ENCODE data around the gene RRP8.

Gene RRP8

DNA sequence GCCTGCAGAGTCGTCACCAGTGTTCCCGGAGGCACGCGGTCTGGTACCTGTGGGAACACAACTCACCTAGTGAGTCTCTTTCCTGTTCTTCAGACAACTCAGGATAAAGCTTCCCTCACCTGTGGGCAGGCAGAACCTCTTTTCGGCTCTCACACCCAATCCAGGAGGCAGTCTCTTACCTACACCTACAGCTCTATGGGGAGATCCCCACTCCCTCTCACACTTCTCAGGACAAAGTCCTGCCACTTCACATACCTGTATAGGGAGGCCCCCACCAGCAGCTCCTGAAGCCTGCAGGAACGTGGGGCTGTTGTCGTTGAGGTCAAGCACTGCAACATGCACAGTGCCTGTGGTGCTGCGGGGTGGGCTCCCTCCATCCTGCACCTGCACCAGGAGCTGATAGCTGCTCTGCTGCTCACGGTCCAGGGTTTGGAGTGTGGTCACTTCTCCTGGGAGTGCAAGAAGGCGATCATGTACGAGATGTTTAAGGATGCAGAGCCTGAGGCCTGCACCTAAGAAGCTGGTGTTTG is 28.0 kb upstream of the RRP8 start:
- Histone ChIP-seq H3K9ac (ENCODE audit: low read depth, low read length) (no peak overlapping the region), H3K4me3 (ENCODE audit: low read length) (no peak overlapping the region), H3K4me1 (ENCODE audit: control insufficient read depth, insufficient read depth, low read length) (peaks cover 10% of the 10 kb centered on the region), H3K9me3 (replicated peaks; ENCODE audit: low read length) (no peaks in the 10 kb centered on the region), H3K36me3 (ENCODE audit: insufficient read depth, low read length) (no peaks in the 10 kb centered on the region), H3K27me3 (ENCODE audit: control insufficient read depth, insufficient read depth, low read length) (no peaks in the 10 kb centered on the region), H3K4me2 (ENCODE audit: low read length) (no peak overlapping the region)

- no peak overlapping the region for H3K4me2 ChIP-seq (ENCODE audit: low read length)
- H3K27me3 ChIP-seq (ENCODE audit: control insufficient read depth, insufficient read depth, low read length) = peaks cover 2% of the 10 kb centered on the region
- H3K9ac ChIP-seq (ENCODE audit: low read depth, low read length) = no peak overlapping the region
- no peak overlapping the region for H3K4me3 ChIP-seq (ENCODE audit: low read length)
- peaks cover 8% of the 10 kb centered on the region for H3K4me1 ChIP-seq (ENCODE audit: control insufficient read depth, insufficient read depth, low read length)
- H3K36me3 ChIP-seq (ENCODE audit: insufficient read depth, low read length) = no peaks in the 10 kb centered on the region
- H3K9me3 ChIP-seq (replicated peaks; ENCODE audit: low read length) = no peaks in the 10 kb centered on the region
Measured at GRCh38 chr11:6630632-6631291, 27.3 kb upstream of the RRP8 start.

GRCh38 chr11:6629892-6630631 is 26.6 kb upstream of the RRP8 start:
- peaks cover under 1% of the 10 kb centered on the region for H3K4me1 ChIP-seq (ENCODE audit: control insufficient read depth, insufficient read depth, low read length)
- H3K4me3 ChIP-seq (ENCODE audit: low read length) = no peak overlapping the region
- H3K9ac ChIP-seq (ENCODE audit: low read depth, low read length) = no peak overlapping the region
- no peaks in the 10 kb centered on the region for H3K36me3 ChIP-seq (ENCODE audit: insufficient read depth, low read length)
- H3K27me3 ChIP-seq (ENCODE audit: control insufficient read depth, insufficient read depth, low read length) = peaks cover 4% of the 10 kb centered on the region
- H3K4me2 ChIP-seq (ENCODE audit: low read length) = no peak overlapping the region
- no peaks in the 10 kb centered on the region for H3K9me3 ChIP-seq (replicated peaks; ENCODE audit: low read length)

DNA sequence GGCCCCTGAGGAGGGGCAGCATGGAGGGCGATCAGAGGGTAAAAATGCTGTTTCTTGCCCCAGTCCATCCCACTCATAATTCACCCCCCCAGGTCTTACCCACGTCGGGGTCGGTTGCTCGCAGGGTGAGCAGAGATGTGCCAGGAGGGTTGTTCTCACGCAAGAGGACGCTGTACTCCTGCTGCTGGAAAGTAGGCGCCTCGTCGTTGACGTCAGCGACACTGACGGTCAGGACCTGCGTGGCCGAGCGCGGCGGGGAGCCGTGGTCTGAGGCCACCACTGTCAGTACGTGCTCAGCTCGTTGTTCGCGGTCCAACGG is 26.1 kb upstream of the RRP8 start:
- H3K9me3 ChIP-seq (replicated peaks; ENCODE audit: low read length) = no peaks in the 10 kb centered on the region
- peaks cover 9% of the 10 kb centered on the region for H3K27me3 ChIP-seq (ENCODE audit: control insufficient read depth, insufficient read depth, low read length)
- H3K36me3 ChIP-seq (ENCODE audit: insufficient read depth, low read length) = no peaks in the 10 kb centered on the region
- no peaks in the 10 kb centered on the region for H3K4me1 ChIP-seq (ENCODE audit: control insufficient read depth, insufficient read depth, low read length)
- H3K4me3 ChIP-seq (ENCODE audit: low read length) = no peak overlapping the region
- no peak overlapping the region for H3K4me2 ChIP-seq (ENCODE audit: low read length)
- no peak overlapping the region for H3K9ac ChIP-seq (ENCODE audit: low read depth, low read length)

DNA sequence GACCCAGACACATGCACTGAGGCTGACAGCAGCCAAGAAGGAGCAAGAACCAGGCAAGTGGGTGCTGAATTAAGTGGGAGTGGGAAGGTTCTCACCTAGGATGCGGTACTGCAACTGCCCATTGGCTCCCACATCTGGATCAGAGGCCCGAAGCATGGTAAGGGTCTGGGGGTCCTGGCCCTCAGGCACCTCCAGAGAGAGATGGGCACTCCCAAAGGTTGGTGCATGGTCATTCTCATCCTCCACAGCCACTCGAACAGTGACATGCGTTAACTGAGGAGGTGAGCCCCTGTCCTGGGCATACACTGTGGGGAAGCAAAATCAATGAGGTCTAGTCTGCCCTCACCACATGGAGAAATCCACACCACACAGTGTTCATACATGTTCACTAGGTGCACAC is 25.1 kb upstream of the RRP8 start:
- Histone ChIP-seq H3K9ac (ENCODE audit: low read depth, low read length) (no peak overlapping the region), H3K4me3 (ENCODE audit: low read length) (no peak overlapping the region), H3K4me1 (ENCODE audit: control insufficient read depth, insufficient read depth, low read length) (no peaks in the 10 kb centered on the region), H3K36me3 (ENCODE audit: insufficient read depth, low read length) (no peaks in the 10 kb centered on the region), H3K27me3 (ENCODE audit: control insufficient read depth, insufficient read depth, low read length) (peaks cover 12% of the 10 kb centered on the region), H3K9me3 (replicated peaks; ENCODE audit: low read length) (no peaks in the 10 kb centered on the region), H3K4me2 (ENCODE audit: low read length) (no peak overlapping the region)

DNA sequence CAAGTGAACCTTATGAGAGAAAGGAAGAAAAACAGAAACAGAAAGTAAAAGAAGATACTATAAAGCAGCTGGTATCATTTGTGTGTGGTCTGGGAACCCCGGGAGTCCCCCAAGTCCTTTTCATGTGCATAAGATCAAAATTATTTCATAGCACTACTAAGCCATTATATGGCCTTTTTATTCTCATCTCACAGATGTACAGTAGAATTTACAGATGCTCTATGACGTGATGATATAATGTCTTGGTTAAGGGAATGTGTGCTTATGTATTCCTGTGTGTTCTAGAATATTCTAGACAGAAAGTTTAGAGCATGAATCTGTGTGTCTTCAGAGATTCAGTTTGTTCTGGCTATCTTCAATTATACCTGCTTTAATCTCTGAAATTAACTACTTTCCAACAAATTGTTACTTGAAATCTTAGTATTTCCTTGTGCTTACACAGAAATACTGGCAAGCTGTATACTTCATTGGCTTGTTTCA is 24.4 kb upstream of the RRP8 start:
- no peak overlapping the region for H3K4me2 ChIP-seq (ENCODE audit: low read length)
- H3K4me1 ChIP-seq (ENCODE audit: control insufficient read depth, insufficient read depth, low read length) = no peaks in the 10 kb centered on the region
- no peaks in the 10 kb centered on the region for H3K9me3 ChIP-seq (replicated peaks; ENCODE audit: low read length)
- H3K9ac ChIP-seq (ENCODE audit: low read depth, low read length) = no peak overlapping the region
- H3K36me3 ChIP-seq (ENCODE audit: insufficient read depth, low read length) = no peaks in the 10 kb centered on the region
- H3K27me3 ChIP-seq (ENCODE audit: control insufficient read depth, insufficient read depth, low read length) = peaks cover 12% of the 10 kb centered on the region
- H3K4me3 ChIP-seq (ENCODE audit: low read length) = no peak overlapping the region

GRCh38 chr11:6626971-6627761 is 23.8 kb upstream of the RRP8 start:
- no peaks in the 10 kb centered on the region for H3K9me3 ChIP-seq (replicated peaks; ENCODE audit: low read length)
- no peak overlapping the region for H3K4me3 ChIP-seq (ENCODE audit: low read length)
- H3K4me1 ChIP-seq (ENCODE audit: control insufficient read depth, insufficient read depth, low read length) = no peaks in the 10 kb centered on the region
- no peaks in the 10 kb centered on the region for H3K36me3 ChIP-seq (ENCODE audit: insufficient read depth, low read length)
- H3K9ac ChIP-seq (ENCODE audit: low read depth, low read length) = no peak overlapping the region
- H3K4me2 ChIP-seq (ENCODE audit: low read length) = no peak overlapping the region
- peaks cover 12% of the 10 kb centered on the region for H3K27me3 ChIP-seq (ENCODE audit: control insufficient read depth, insufficient read depth, low read length)

DNA sequence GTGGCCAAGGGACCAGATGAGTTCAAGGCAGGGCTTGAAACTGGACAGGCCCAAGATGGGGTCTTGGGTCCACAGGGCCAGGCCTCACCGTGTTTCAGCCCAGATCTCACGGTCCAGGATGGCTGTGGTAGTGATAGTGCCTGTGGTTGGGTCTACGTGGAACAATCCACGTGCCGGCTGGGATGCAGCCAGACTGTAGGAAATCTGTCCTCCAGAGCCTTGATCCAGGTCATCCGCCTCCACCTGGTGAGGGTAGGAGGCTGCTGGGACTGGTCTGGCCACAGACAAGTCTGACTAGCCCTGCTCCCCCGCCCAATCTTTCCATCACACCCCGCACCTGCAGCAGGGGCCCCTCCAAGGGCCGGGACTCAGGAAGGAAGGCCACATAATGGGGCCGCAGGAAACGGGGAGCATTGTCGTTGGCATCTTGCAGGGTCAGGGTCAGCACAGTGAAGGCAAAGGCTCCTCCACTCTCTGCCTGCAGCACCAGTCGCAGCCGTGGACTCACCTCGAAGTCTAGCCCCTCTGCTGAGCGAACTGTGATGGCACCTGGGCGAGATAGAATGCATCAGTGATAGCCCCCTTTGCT is 22.5 kb upstream of the RRP8 start:
- no peaks in the 10 kb centered on the region for H3K4me1 ChIP-seq (ENCODE audit: control insufficient read depth, insufficient read depth, low read length)
- H3K4me3 ChIP-seq (ENCODE audit: low read length) = no peak overlapping the region
- no peaks in the 10 kb centered on the region for H3K36me3 ChIP-seq (ENCODE audit: insufficient read depth, low read length)
- no peaks in the 10 kb centered on the region for H3K9me3 ChIP-seq (replicated peaks; ENCODE audit: low read length)
- H3K9ac ChIP-seq (ENCODE audit: low read depth, low read length) = no peak overlapping the region
- H3K27me3 ChIP-seq (ENCODE audit: control insufficient read depth, insufficient read depth, low read length) = peaks cover 12% of the 10 kb centered on the region
- H3K4me2 ChIP-seq (ENCODE audit: low read length) = no peak overlapping the region

DNA sequence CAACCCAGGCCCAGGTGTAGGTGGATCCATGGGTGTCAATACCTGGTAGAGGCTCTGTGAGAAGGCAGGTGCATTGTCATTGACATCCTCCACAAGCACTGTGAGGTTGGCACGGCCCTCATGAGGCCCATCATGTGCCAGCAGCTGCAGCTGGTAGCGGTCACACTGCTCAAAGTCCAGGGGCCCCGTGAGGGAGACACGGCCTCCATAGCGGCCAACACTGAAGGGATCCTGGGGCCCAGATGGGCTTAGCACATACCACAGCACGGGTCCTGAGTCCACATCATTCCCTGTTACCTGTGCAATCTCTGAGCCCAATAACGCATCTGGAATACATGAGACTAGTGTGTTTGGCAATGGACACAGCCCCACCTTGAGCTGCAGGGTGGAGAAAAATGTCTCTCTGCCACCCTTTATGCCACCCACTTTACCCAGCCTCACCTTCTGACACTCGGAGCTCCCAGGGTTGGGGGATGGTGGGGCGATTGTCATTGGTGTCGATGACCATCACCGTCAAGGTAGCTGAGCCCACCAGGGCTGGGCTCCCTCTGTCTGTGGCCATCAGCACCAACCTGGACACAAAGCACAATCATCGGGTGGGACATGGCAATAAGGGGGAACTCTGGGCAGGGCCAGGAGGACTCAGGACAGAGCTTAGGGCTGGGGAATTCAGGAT is 21.9 kb upstream of the RRP8 start:
- Histone ChIP-seq H3K4me3 (ENCODE audit: low read length) (no peak overlapping the region), H3K9me3 (replicated peaks; ENCODE audit: low read length) (no peaks in the 10 kb centered on the region), H3K27me3 (ENCODE audit: control insufficient read depth, insufficient read depth, low read length) (peaks cover 12% of the 10 kb centered on the region), H3K9ac (ENCODE audit: low read depth, low read length) (no peak overlapping the region), H3K36me3 (ENCODE audit: insufficient read depth, low read length) (no peaks in the 10 kb centered on the region), H3K4me1 (ENCODE audit: control insufficient read depth, insufficient read depth, low read length) (no peaks in the 10 kb centered on the region), H3K4me2 (ENCODE audit: low read length) (no peak overlapping the region)

DNA sequence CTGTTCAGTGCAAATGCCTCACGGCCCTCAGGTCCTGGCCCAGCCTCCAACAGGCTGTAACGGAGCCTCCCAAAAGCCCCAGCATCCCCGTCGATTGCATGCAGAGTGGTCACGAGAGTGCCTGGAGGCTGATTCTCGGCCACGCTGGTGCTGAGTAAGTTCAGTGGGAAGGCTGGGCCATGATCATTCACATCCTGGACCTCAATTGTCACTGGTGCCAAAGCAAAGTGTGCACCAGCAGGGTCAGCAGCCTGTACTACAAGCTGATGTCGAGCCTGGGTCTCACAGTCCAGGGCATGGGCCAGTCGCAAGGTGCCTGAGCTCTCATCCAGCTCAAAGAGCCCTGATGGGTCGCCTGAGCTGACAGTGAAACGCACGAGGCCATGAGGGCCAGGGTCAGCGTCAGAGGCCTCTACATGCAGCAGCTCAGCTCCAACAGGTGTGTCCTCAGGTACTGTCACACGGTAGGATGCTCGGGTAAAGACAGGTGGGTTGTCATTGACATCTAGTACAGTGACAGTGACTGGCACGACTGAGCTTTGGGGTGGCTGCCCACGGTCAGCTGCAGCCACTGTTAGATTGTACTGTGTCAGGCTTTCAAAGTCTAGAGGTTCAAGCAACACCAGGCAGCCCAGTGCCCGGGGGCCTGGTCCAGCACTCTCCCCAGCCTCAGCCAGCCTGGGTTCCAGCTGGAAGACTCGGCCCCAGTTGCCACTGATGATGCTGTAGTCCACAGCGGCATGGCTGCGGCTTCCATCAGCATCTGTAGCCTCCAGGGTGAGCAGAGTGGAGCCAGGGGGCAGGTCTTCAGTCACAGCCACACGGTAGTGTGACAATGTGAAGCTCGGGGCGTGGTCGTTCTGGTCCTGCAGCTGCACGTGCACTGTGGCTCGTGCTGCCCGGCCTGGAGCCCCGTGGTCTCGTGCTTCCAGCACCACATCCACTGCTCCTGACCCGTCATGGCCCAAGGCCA is 20.3 kb upstream of the RRP8 start:
- Histone ChIP-seq H3K36me3 (ENCODE audit: insufficient read depth, low read length) (no peaks in the 10 kb centered on the region), H3K4me1 (ENCODE audit: control insufficient read depth, insufficient read depth, low read length) (peaks cover 3% of the 10 kb centered on the region), H3K4me3 (ENCODE audit: low read length) (no peak overlapping the region), H3K9me3 (replicated peaks; ENCODE audit: low read length) (no peaks in the 10 kb centered on the region), H3K9ac (ENCODE audit: low read depth, low read length) (no peak overlapping the region), H3K27me3 (ENCODE audit: control insufficient read depth, insufficient read depth, low read length) (peaks cover 12% of the 10 kb centered on the region), H3K4me2 (ENCODE audit: low read length) (no peak overlapping the region)
